Esophagus squamous epithelium (tissue), 5 donors: ENCODE results near the gene IL1RAPL1. TPM values are rescaled to one million over a fixed set of nuclear protein-coding genes. Genes with fewer than 3 reads are reported as not detected.

Experiments
- DNase-seq: peaks from one replicate; lab custom pipeline; 2025; lab: John Stamatoyannopoulos, UW
- H3K27ac ChIP-seq, 4 donors: fragments of 200-600 bp; sonication (generic); one replicate each; pipeline ENCODE4 v1.5.1; 2016 to 2019; ENCODE audit warnings: mild to moderate bottlenecking in 1 of 4
- H3K27me3 ChIP-seq, 4 donors: fragments of 200-600 bp; sonication (generic); 1 replicate in 3 of 4; 2 replicates in 1 of 4; pipeline versions ENCODE4 v1.5.1 to v1.6.0; 2017 to 2021; ENCODE audit warnings: antibody characterized with exemption in 1 of 4
- H3K36me3 ChIP-seq, 3 donors: fragments of 200-600 bp; sonication (generic); one replicate each; pipeline ENCODE4 v1.5.1; 2016 to 2019
- H3K4me1 ChIP-seq, 3 donors: fragments of 200-600 bp; sonication (generic); one replicate each; pipeline ENCODE4 v1.5.1; 2017 to 2019
- H3K4me3 ChIP-seq, 4 donors: fragments of 200-600 bp; sonication (generic); 1 replicate in 3 of 4; 2 replicates in 1 of 4; pipeline ENCODE4 v1.5.1; 2016 to 2019; ENCODE audit warnings: mild to moderate bottlenecking in 2 of 4, moderate library complexity in 1 of 4
- H3K9me3 ChIP-seq, 3 donors: fragments of 200-600 bp; sonication (generic); one replicate each; pipeline ENCODE4 v1.5.1; 2016 to 2019
- POLR2A ChIP-seq, 4 donors: fragments of 450-650 bp; IDR thresholded peaks; one replicate each; pipeline ENCODE4 v1.6.1; 2017; ENCODE audit warnings: antibody characterized with exemption in 4 of 4, mild to moderate bottlenecking in 4 of 4, moderate library complexity in 3 of 4
- WGBS, 2 donors: methylation state at CpG; one replicate each; pipeline ENCODE4 v1.1.5; 2018; 5-methylcytosine and 5-hydroxymethylcytosine counted together
- intact Hi-C: fragments of 100-400 bp; cut with DNase I; formaldehyde crosslinking; loops from one replicate; pipeline ENCODE4 v1.15.0; 2022
- total RNA-seq, 4 donors: library from RNA; depleted of rRNA; stranded (reverse); fragments of >200 nt; gene quantifications; one replicate each; pipeline ENCODE4 v1.1.0, GENCODE V29; 2016
- TF ChIP-seq, protein P1 (sequence below), 6 experiments: fragments of 450-650 bp in 4 of 6; fragments of 200-600 bp in 2 of 6; sonication (generic) in 2 of 6; IDR thresholded peaks; one replicate each; pipeline ENCODE4 v1.5.1; 2016 to 2019; ENCODE audit warnings: antibody characterized with exemption in 6 of 6, mild to moderate bottlenecking in 4 of 6, moderate library complexity in 4 of 6
- donor health status: DM: yes; HTN: yes; CAD: no.

Gene IL1RAPL1
- total RNA-seq, 4 donors from 2014 or later: 0.09 to 0.19 (median 0.13) TPM; not detected in 1

DNA sequence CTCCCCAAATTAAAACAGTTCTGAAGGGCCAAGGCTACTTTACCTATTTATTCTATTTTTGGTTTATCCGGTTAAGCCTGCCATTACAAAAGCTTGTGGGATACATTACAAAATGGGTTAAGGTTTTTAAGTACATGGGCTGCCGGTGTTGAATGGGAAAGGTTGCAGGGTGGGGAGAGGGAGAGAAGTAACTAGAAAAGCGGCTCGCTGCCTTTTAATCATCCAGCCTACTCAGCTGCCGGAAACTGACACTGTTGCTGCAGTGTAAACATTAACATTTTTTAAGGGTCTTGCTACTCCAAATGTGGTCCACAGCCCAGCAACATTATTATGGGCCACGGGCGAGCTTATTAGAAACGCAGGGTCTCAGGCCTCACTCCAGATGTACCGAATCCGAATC is 1.5 kb upstream of the IL1RAPL1 start:
- intact Hi-C loops: no loop called here
- no peak overlapping the region for H3K27ac ChIP-seq
- DNase-seq: no peak
- H3K9me3 ChIP-seq: no peaks in the 10 kb centered on the region
- no peaks in the 10 kb centered on the region for H3K27me3 ChIP-seq
- H3K4me3 ChIP-seq: peak overlapping the region in 3 of 4 donors; percentile 29 to 56 (median 35)
- H3K4me1 ChIP-seq: peaks cover 0 to 7% (median 0%) of the 10 kb centered on the region in 3 donors
- H3K36me3 ChIP-seq: no peaks in the 10 kb centered on the region
- TF ChIP-seq, protein P1, sequence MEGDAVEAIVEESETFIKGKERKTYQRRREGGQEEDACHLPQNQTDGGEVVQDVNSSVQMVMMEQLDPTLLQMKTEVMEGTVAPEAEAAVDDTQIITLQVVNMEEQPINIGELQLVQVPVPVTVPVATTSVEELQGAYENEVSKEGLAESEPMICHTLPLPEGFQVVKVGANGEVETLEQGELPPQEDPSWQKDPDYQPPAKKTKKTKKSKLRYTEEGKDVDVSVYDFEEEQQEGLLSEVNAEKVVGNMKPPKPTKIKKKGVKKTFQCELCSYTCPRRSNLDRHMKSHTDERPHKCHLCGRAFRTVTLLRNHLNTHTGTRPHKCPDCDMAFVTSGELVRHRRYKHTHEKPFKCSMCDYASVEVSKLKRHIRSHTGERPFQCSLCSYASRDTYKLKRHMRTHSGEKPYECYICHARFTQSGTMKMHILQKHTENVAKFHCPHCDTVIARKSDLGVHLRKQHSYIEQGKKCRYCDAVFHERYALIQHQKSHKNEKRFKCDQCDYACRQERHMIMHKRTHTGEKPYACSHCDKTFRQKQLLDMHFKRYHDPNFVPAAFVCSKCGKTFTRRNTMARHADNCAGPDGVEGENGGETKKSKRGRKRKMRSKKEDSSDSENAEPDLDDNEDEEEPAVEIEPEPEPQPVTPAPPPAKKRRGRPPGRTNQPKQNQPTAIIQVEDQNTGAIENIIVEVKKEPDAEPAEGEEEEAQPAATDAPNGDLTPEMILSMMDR (IDR thresholded peaks at IDR 0.05): no peak
- TF ChIP-seq POLR2A (IDR thresholded peaks at IDR 0.05): no peak
- WGBS, 2 donors: 46 to 53% methylated on average over 9 to 10 of the region's 10 CpGs

DNA sequence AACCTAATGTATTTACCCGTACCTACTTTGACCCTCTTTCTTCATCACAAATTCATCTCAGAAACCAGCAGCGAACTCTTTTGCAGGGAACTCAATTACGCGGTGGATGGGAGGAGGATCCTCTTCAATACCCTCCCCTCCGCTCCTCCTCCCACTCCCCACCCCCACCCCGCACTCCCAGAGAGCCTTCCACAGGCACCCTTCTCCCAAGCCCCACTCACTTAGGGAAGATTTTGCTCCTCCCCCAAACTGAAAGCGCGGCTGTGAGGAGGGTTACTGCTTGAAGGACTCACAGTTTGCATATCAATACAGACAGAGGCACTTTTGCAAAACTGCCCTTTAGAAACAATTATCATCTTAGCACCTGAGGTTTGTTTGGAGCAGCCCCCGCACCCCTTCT is 960 bp upstream of the IL1RAPL1 start:
- Histone ChIP-seq H3K4me1 (peaks cover 0 to 7% (median 0%) of the 10 kb centered on the region in 3 donors), H3K4me3 (peak overlapping the region in 3 of 4 donors; percentile 29 to 56 (median 35)), H3K27me3 (no peaks in the 10 kb centered on the region), H3K36me3 (no peaks in the 10 kb centered on the region), H3K9me3 (no peaks in the 10 kb centered on the region), H3K27ac (peak overlapping the region in 1 of 4 donors; percentile 36)
- TF ChIP-seq, protein P1 (IDR thresholded peaks at IDR 0.05): no peak
- TF ChIP-seq POLR2A (IDR thresholded peaks at IDR 0.05): no peak
- WGBS, 2 donors: 20 to 29% methylated on average over 5 to 8 of the region's 9 CpGs
- intact Hi-C loops: no loop called here
- no peak for DNase-seq

DNA sequence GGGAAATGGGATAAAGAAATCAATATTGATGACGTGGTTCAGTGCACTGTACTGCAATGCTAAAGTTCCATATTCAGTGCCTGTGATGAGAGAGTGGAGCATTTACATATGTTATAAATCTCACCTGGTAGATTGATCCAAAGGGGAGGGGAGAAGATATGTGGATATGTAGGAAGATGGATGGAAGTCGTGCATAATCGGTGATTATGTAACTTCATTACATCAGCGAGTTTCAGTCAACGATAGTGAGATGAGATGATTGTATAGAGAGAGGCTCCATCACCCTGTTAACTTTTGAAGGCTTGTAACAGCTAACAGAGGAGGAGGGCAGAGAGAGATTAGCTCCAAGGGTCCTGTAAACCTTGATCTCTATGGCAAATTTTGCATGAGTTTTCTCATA is 1.8 kb downstream of the IL1RAPL1 start:
- no peaks in the 10 kb centered on the region for H3K27me3 ChIP-seq
- TF ChIP-seq, protein P1 (IDR thresholded peaks at IDR 0.05): no peak
- no peak for TF ChIP-seq POLR2A (IDR thresholded peaks at IDR 0.05)

DNA sequence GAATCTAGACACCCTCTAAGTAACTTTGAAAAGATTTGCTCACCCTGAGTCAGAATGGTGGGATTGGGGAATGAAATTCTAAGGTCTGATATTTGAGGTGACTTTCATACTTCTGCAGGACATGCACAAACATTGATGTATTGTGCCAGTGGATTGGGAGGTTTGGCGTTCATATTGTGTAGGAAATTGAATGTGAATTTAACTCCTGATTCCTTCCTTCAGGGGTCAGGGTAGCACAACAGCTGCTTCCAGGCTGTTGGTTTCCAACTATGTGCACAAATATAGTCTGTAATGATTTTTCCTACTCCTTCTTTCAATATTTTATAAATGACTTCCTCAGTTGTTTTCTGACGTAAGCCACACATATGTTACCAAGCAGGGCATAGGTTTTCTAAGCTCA is 3.1 kb downstream of the IL1RAPL1 start:
- intact Hi-C loops: no loop called here
- Histone ChIP-seq H3K9me3 (no peaks in the 10 kb centered on the region), H3K4me1 (peaks cover 0 to 7% (median 0%) of the 10 kb centered on the region in 3 donors), H3K27ac (no peak overlapping the region), H3K4me3 (no peak overlapping the region), H3K27me3 (no peaks in the 10 kb centered on the region), H3K36me3 (no peaks in the 10 kb centered on the region)
- no peak for DNase-seq
- TF ChIP-seq POLR2A (IDR thresholded peaks at IDR 0.05): no peak
- TF ChIP-seq, protein P1 (IDR thresholded peaks at IDR 0.05): no peak
- WGBS, 2 donors: 53 to 57% methylated on average over 2 of the region's 2 CpGs

More for the DNA sequence above, 1.8 kb downstream of the IL1RAPL1 start:
- H3K27ac ChIP-seq: no peak overlapping the region
- H3K9me3 ChIP-seq: no peaks in the 10 kb centered on the region
- H3K4me1 ChIP-seq: peaks cover 0 to 7% (median 0%) of the 10 kb centered on the region in 3 donors
- no peaks in the 10 kb centered on the region for H3K36me3 ChIP-seq
- DNase-seq: no peak
- 36 to 67% methylated on average over 5 of the region's 5 CpGs for WGBS, 2 donors
- intact Hi-C loops: no loop called here
- peak overlapping the region in 2 of 4 donors; percentile 35 to 56 for H3K4me3 ChIP-seq

DNA sequence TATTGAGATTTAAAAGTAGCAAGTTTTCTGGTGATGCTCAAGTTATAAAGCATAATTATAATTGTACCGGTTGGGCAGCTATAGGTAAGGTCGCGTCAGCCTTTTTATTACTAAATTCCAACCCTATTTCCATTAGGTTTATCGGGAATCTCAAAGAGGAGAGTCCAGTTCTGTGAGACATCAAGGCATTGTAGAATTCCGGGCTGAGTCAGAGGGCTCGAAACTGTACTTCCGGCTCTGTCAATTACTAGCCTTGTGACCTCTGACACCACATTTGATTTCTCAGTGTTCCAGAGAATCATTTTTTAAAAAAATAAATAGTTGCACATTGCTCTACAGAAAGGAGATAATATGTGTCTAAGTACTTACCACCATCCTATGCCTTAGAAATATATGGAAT is 4.3 kb downstream of the IL1RAPL1 start:
- no peaks in the 10 kb centered on the region for H3K27me3 ChIP-seq
- intact Hi-C loops: no loop called here
- no peaks in the 10 kb centered on the region for H3K36me3 ChIP-seq
- no peak overlapping the region for H3K4me3 ChIP-seq
- TF ChIP-seq, protein P1 (IDR thresholded peaks at IDR 0.05): no peak
- TF ChIP-seq POLR2A (IDR thresholded peaks at IDR 0.05): no peak
- H3K4me1 ChIP-seq: peaks cover 0 to 2% (median 0%) of the 10 kb centered on the region in 3 donors
- H3K9me3 ChIP-seq: no peaks in the 10 kb centered on the region
- H3K27ac ChIP-seq: no peak overlapping the region
- WGBS, 2 donors: 74 to 75% methylated on average over 7 of the region's 7 CpGs
- no peak for DNase-seq
